BLaER1 (cell line): ENCODE data around the gene MSI2.

ENCODE experiments used
- H3K27ac ChIP-seq: shearing (Covaris generic); formaldehyde crosslinking; 2 replicates; pipeline ENCODE4 v1.8.1; 2022
- H3K27me3 ChIP-seq: shearing (Covaris generic); formaldehyde crosslinking; 2 replicates; pipeline ENCODE4 v1.8.1; 2022
- H3K36me3 ChIP-seq: shearing (Covaris generic); formaldehyde crosslinking; 2 replicates; pipeline ENCODE4 v1.8.1; 2022
- H3K4me1 ChIP-seq: shearing (Covaris generic); formaldehyde crosslinking; 2 replicates; pipeline ENCODE4 v1.8.1; 2022
- H3K4me2 ChIP-seq: shearing (Covaris generic); formaldehyde crosslinking; 2 replicates; pipeline ENCODE4 v1.8.1; 2022
- H3K4me3 ChIP-seq: shearing (Covaris generic); formaldehyde crosslinking; 2 replicates; pipeline ENCODE4 v1.8.1; 2022
- H3K9ac ChIP-seq: shearing (Covaris generic); formaldehyde crosslinking; 2 replicates; pipeline ENCODE4 v1.8.1; 2022
- H3K9me3 ChIP-seq: shearing (Covaris generic); formaldehyde crosslinking; 2 replicates; pipeline ENCODE4 v1.8.1; 2022
- H4K20me1 ChIP-seq: shearing (Covaris generic); formaldehyde crosslinking; 2 replicates; pipeline ENCODE4 v1.8.1; 2022
- Cebpa-rat ChIP-seq: shearing (Covaris generic); IDR thresholded peaks from 2 replicates; pipeline ENCODE4 v1.8.1; 2022

Gene MSI2

GRCh38 chr17:57422574-57423164 lies 166.3 kb downstream of the MSI2 start:
- H3K9me3 ChIP-seq, result peaks cover 4% of the 10 kb centered on the region; the same call in 1 of the 2 replicates
- no peaks in the 10 kb centered on the region for H3K27me3 ChIP-seq
- H3K4me1 ChIP-seq, result peaks cover 87% of the 10 kb centered on the region
- no peak overlapping the region; the same call in 1 of the 2 replicates for H3K27ac ChIP-seq
- H3K9ac ChIP-seq, result no peak overlapping the region
- H4K20me1 ChIP-seq, result peaks cover 100% of the 10 kb centered on the region
- peak overlapping the region; percentile 80 for H3K4me2 ChIP-seq
- H3K4me3 ChIP-seq, result no peak overlapping the region
- H3K36me3 ChIP-seq, result peaks cover 86% of the 10 kb centered on the region
- TF ChIP-seq Cebpa-rat, result no peak

- H4K20me1 ChIP-seq, result peaks cover 100% of the 10 kb centered on the region
- peak overlapping the region; percentile 80 for H3K4me2 ChIP-seq
- 0 out of 2 replicates have a peak overlapping the region, but pooled peaks have one; percentile 21 for H3K27ac ChIP-seq
- TF ChIP-seq Cebpa-rat, result no peak
- H3K36me3 ChIP-seq, result peaks cover 83% of the 10 kb centered on the region
- H3K27me3 ChIP-seq, result no peaks in the 10 kb centered on the region
- H3K9ac ChIP-seq, result no peak overlapping the region
- H3K4me1 ChIP-seq, result peaks cover 84% of the 10 kb centered on the region
- H3K4me3 ChIP-seq, result no peak overlapping the region
- peaks cover 4% of the 10 kb centered on the region; the same call in 1 of the 2 replicates for H3K9me3 ChIP-seq
Measured at GRCh38 chr17:57423541-57423940, 167.2 kb downstream of the MSI2 start.

GRCh38 chr17:57424273-57424672 lies 167.9 kb downstream of the MSI2 start:
- peak overlapping the region; percentile 30; the same call in 1 of the 2 replicates for H3K4me3 ChIP-seq
- peaks cover 4% of the 10 kb centered on the region; the same call in 1 of the 2 replicates for H3K9me3 ChIP-seq
- no peaks in the 10 kb centered on the region for H3K27me3 ChIP-seq
- H3K36me3 ChIP-seq, result peaks cover 90% of the 10 kb centered on the region
- no peak for TF ChIP-seq Cebpa-rat
- H3K9ac ChIP-seq, result no peak overlapping the region; the same call in 1 of the 2 replicates
- H3K4me1 ChIP-seq, result peaks cover 89% of the 10 kb centered on the region
- H3K27ac ChIP-seq, result 0 out of 2 replicates have a peak overlapping the region, but pooled peaks have one; percentile 21
- H3K4me2 ChIP-seq, result peak overlapping the region; percentile 80
- H4K20me1 ChIP-seq, result peaks cover 100% of the 10 kb centered on the region

- peak overlapping the region; percentile 80 for H3K4me2 ChIP-seq
- 0 out of 2 replicates have a peak overlapping the region, but pooled peaks have one; percentile 21 for H3K27ac ChIP-seq
- peaks cover 94% of the 10 kb centered on the region for H3K4me1 ChIP-seq
- H3K9ac ChIP-seq, result no peak overlapping the region; the same call in 1 of the 2 replicates
- no peak for TF ChIP-seq Cebpa-rat
- H3K27me3 ChIP-seq, result no peaks in the 10 kb centered on the region
- H3K36me3 ChIP-seq, result peaks cover 91% of the 10 kb centered on the region
- peaks cover 100% of the 10 kb centered on the region for H4K20me1 ChIP-seq
- H3K9me3 ChIP-seq, result peaks cover 4% of the 10 kb centered on the region; the same call in 1 of the 2 replicates
- peak overlapping the region; percentile 30; the same call in 1 of the 2 replicates for H3K4me3 ChIP-seq
Measured at GRCh38 chr17:57424777-57425188, 168.5 kb downstream of the MSI2 start.

- Histone ChIP-seq H4K20me1 (peaks cover 100% of the 10 kb centered on the region), H3K9me3 (peaks cover 3% of the 10 kb centered on the region; the same call in 1 of the 2 replicates), H3K27ac (no peak overlapping the region), H3K36me3 (peaks cover 91% of the 10 kb centered on the region), H3K4me2 (peak overlapping the region; percentile 80; the same call in 1 of the 2 replicates), H3K4me1 (peaks cover 94% of the 10 kb centered on the region), H3K4me3 (no peak overlapping the region), H3K9ac (no peak overlapping the region), H3K27me3 (no peaks in the 10 kb centered on the region)
- TF ChIP-seq Cebpa-rat, result no peak
Measured at GRCh38 chr17:57425431-57425830, 169.1 kb downstream of the MSI2 start.

- H3K4me1 ChIP-seq, result peaks cover 94% of the 10 kb centered on the region
- H3K36me3 ChIP-seq, result peaks cover 91% of the 10 kb centered on the region
- H3K9ac ChIP-seq, result no peak overlapping the region
- H3K27ac ChIP-seq, result no peak overlapping the region
- H3K4me3 ChIP-seq, result no peak overlapping the region
- no peaks in the 10 kb centered on the region for H3K27me3 ChIP-seq
- H3K9me3 ChIP-seq, result no peaks in the 10 kb centered on the region
- H3K4me2 ChIP-seq, result no peak overlapping the region
- TF ChIP-seq Cebpa-rat, result no peak
- peaks cover 100% of the 10 kb centered on the region for H4K20me1 ChIP-seq
Measured at GRCh38 chr17:57425903-57426880, 169.9 kb downstream of the MSI2 start.

GRCh38 chr17:57429966-57430365 lies 173.6 kb downstream of the MSI2 start:
- no peak for TF ChIP-seq Cebpa-rat
- H3K36me3 ChIP-seq, result peaks cover 87% of the 10 kb centered on the region
- no peaks in the 10 kb centered on the region for H3K9me3 ChIP-seq
- H4K20me1 ChIP-seq, result peaks cover 100% of the 10 kb centered on the region
- no peak overlapping the region for H3K27ac ChIP-seq
- H3K4me2 ChIP-seq, result peak overlapping the region; percentile 57
- peaks cover 94% of the 10 kb centered on the region for H3K4me1 ChIP-seq
- no peak overlapping the region for H3K4me3 ChIP-seq
- H3K27me3 ChIP-seq, result no peaks in the 10 kb centered on the region
- H3K9ac ChIP-seq, result no peak overlapping the region

- H3K27ac ChIP-seq, result 0 out of 2 replicates have a peak overlapping the region, but pooled peaks have one; percentile 62
- no peak overlapping the region for H3K9ac ChIP-seq
- H3K9me3 ChIP-seq, result no peaks in the 10 kb centered on the region
- no peak for TF ChIP-seq Cebpa-rat
- peaks cover 100% of the 10 kb centered on the region for H4K20me1 ChIP-seq
- no peak overlapping the region for H3K4me3 ChIP-seq
- H3K4me2 ChIP-seq, result peak overlapping the region; percentile 57
- no peaks in the 10 kb centered on the region for H3K27me3 ChIP-seq
- H3K4me1 ChIP-seq, result peaks cover 96% of the 10 kb centered on the region
- peaks cover 88% of the 10 kb centered on the region for H3K36me3 ChIP-seq
Measured at GRCh38 chr17:57431415-57431814, 175.1 kb downstream of the MSI2 start.

- Histone ChIP-seq H3K36me3 (peaks cover 83% of the 10 kb centered on the region), H3K4me2 (peak overlapping the region; percentile 57), H3K4me1 (peaks cover 98% of the 10 kb centered on the region), H3K9ac (peak overlapping the region; percentile 16; the same call in 1 of the 2 replicates), H4K20me1 (peaks cover 100% of the 10 kb centered on the region), H3K27me3 (no peaks in the 10 kb centered on the region), H3K4me3 (no peak overlapping the region), H3K9me3 (no peaks in the 10 kb centered on the region), H3K27ac (peak overlapping the region; percentile 62)
- TF ChIP-seq Cebpa-rat, result no peak
Measured at GRCh38 chr17:57432507-57433277, 176.4 kb downstream of the MSI2 start.
